Ovary (tissue), 3 donors: ENCODE results near the gene TNIK.

Experiments
- POLR2A ChIP-seq: fragments of 450-650 bp; IDR thresholded peaks from one replicate; pipeline ENCODE4 v1.6.1; 2017; ENCODE audit warnings: antibody characterized with exemption, mild to moderate bottlenecking, moderate library complexity
- TF ChIP-seq, protein P1 (sequence below), 3 donors: fragments of 450-650 bp in 2 of 3; fragments of 200-600 bp in 1 of 3; IDR thresholded peaks; one replicate each; pipeline versions ENCODE4 v1.5.1 to v1.8.0; 2016 to 2022; ENCODE audit warnings: antibody characterized with exemption in 3 of 3, mild to moderate bottlenecking in 1 of 3
- donor health status: DM: no; HTN: no; CAD: no.

DNA sequence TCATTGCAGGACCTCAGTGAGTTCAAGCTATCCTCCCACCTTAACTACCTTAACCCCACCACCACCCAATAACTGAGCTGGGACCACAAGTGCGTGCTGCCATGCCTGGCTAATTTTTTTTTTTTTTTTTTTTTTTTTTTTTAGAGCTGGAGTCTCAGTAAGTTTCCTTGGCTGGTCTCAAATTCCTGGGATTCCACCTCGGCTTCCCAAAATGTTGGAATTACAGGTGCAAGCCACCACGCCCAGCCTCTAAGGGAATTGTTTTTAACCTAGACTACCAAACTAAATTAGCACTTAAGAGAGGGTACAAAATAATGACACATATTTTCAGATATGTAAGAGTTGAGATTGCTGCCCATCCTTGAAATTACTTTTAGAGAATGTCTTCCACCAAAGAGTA lies 4.3 kb upstream of the TNIK start:
- TF ChIP-seq, protein P1, sequence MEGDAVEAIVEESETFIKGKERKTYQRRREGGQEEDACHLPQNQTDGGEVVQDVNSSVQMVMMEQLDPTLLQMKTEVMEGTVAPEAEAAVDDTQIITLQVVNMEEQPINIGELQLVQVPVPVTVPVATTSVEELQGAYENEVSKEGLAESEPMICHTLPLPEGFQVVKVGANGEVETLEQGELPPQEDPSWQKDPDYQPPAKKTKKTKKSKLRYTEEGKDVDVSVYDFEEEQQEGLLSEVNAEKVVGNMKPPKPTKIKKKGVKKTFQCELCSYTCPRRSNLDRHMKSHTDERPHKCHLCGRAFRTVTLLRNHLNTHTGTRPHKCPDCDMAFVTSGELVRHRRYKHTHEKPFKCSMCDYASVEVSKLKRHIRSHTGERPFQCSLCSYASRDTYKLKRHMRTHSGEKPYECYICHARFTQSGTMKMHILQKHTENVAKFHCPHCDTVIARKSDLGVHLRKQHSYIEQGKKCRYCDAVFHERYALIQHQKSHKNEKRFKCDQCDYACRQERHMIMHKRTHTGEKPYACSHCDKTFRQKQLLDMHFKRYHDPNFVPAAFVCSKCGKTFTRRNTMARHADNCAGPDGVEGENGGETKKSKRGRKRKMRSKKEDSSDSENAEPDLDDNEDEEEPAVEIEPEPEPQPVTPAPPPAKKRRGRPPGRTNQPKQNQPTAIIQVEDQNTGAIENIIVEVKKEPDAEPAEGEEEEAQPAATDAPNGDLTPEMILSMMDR (IDR thresholded peaks at IDR 0.05), result no peak
- TF ChIP-seq POLR2A, result no peak
